SJCRH30 (cell line): Measurements from ENCODE around the gene DGKE. TPM values are rescaled to one million over a fixed set of nuclear protein-coding genes. Genes with fewer than 3 reads are reported as not detected.

Source experiments
- DNase-seq, 2 experiments: peaks; one replicate each; pipeline ENCODE4 v3.0.0-alpha.2; 2015 to 2020
- H3K27ac ChIP-seq: fragments of 250-450 bp; sonication (Bioruptor Pico); 2 replicates; pipeline ENCODE4 v1.5.1; 2020; ENCODE audit warnings: mild to moderate bottlenecking, moderate library complexity
- H3K27me3 ChIP-seq: fragments of 250-450 bp; sonication (Bioruptor Pico); 2 replicates; pipeline ENCODE4 v1.5.1; 2020; ENCODE audit warnings: mild to moderate bottlenecking, moderate library complexity
- H3K36me3 ChIP-seq: fragments of 250-450 bp; sonication (Bioruptor Pico); 2 replicates; pipeline ENCODE4 v1.5.1; 2020; ENCODE audit warnings: mild to moderate bottlenecking, moderate library complexity
- H3K4me1 ChIP-seq: fragments of 250-450 bp; sonication (Bioruptor Pico); 2 replicates; pipeline ENCODE4 v1.5.1; 2020; ENCODE audit warnings: mild to moderate bottlenecking, moderate library complexity
- H3K4me3 ChIP-seq: fragments of 250-450 bp; sonication (Bioruptor Pico); 2 replicates; pipeline ENCODE4 v1.5.1; 2020; ENCODE audit warnings: mild to moderate bottlenecking, moderate library complexity
- H3K9me3 ChIP-seq: fragments of 250-450 bp; sonication (Bioruptor Pico); replicated peaks from 2 replicates; pipeline ENCODE4 v1.5.1; 2020; ENCODE audit warnings: mild to moderate bottlenecking, moderate library complexity
- total RNA-seq: library from RNA; depleted of rRNA; stranded (reverse); fragments of >200 nt; shearing (Covaris generic); gene quantifications from 2 replicates; pipeline ENCODE4 v1.2.3, GENCODE V29; 2014

The DGKE gene
- total RNA-seq, 1 experiment from 2014 or later, result 12.2 TPM

GRCh38 chr17:56884483-56885311 lies 50.7 kb downstream of the DGKE start:
- Histone ChIP-seq H3K4me1 (no peaks in the 10 kb centered on the region), H3K36me3 (no peaks in the 10 kb centered on the region), H3K27ac (no peak overlapping the region), H3K27me3 (no peaks in the 10 kb centered on the region), H3K9me3 (no peaks in the 10 kb centered on the region), H3K4me3 (no peak overlapping the region)
- no peak for DNase-seq

GRCh38 chr17:56885312-56885657 lies 51.3 kb downstream of the DGKE start:
- DNase-seq, result no peak
- no peak overlapping the region for H3K4me3 ChIP-seq
- no peaks in the 10 kb centered on the region for H3K27me3 ChIP-seq
- no peaks in the 10 kb centered on the region for H3K9me3 ChIP-seq
- H3K36me3 ChIP-seq, result no peaks in the 10 kb centered on the region
- H3K27ac ChIP-seq, result no peak overlapping the region
- H3K4me1 ChIP-seq, result no peaks in the 10 kb centered on the region

GRCh38 chr17:56886288-56886731 lies 52.4 kb downstream of the DGKE start:
- no peak for DNase-seq
- no peaks in the 10 kb centered on the region for H3K4me1 ChIP-seq
- H3K9me3 ChIP-seq, result no peaks in the 10 kb centered on the region
- no peaks in the 10 kb centered on the region for H3K36me3 ChIP-seq
- H3K27ac ChIP-seq, result no peak overlapping the region
- no peaks in the 10 kb centered on the region for H3K27me3 ChIP-seq
- no peak overlapping the region for H3K4me3 ChIP-seq

GRCh38 chr17:56887105-56887504 lies 53.2 kb downstream of the DGKE start:
- no peaks in the 10 kb centered on the region for H3K36me3 ChIP-seq
- no peak overlapping the region for H3K4me3 ChIP-seq
- no peaks in the 10 kb centered on the region for H3K4me1 ChIP-seq
- DNase-seq, result no peak
- H3K27me3 ChIP-seq, result no peaks in the 10 kb centered on the region
- H3K9me3 ChIP-seq, result no peaks in the 10 kb centered on the region
- no peak overlapping the region for H3K27ac ChIP-seq

GRCh38 chr17:56887552-56888467 lies 53.9 kb downstream of the DGKE start:
- H3K36me3 ChIP-seq, result no peaks in the 10 kb centered on the region
- DNase-seq, result no peak
- H3K27ac ChIP-seq, result no peak overlapping the region
- no peaks in the 10 kb centered on the region for H3K27me3 ChIP-seq
- no peaks in the 10 kb centered on the region for H3K9me3 ChIP-seq
- no peaks in the 10 kb centered on the region for H3K4me1 ChIP-seq
- H3K4me3 ChIP-seq, result no peak overlapping the region

- H3K9me3 ChIP-seq, result no peaks in the 10 kb centered on the region
- no peaks in the 10 kb centered on the region for H3K27me3 ChIP-seq
- no peaks in the 10 kb centered on the region for H3K4me1 ChIP-seq
- H3K36me3 ChIP-seq, result no peaks in the 10 kb centered on the region
- H3K4me3 ChIP-seq, result no peak overlapping the region
- no peak for DNase-seq
- H3K27ac ChIP-seq, result no peak overlapping the region
Measured at GRCh38 chr17:56890390-56890789, 56.4 kb downstream of the DGKE start.

GRCh38 chr17:56890906-56891674 lies 57.1 kb downstream of the DGKE start:
- H3K4me1 ChIP-seq, result no peaks in the 10 kb centered on the region
- H3K27me3 ChIP-seq, result no peaks in the 10 kb centered on the region
- no peaks in the 10 kb centered on the region for H3K36me3 ChIP-seq
- DNase-seq, result no peak
- H3K4me3 ChIP-seq, result no peak overlapping the region
- no peaks in the 10 kb centered on the region for H3K9me3 ChIP-seq
- no peak overlapping the region for H3K27ac ChIP-seq

GRCh38 chr17:56891751-56892150 lies 57.8 kb downstream of the DGKE start:
- Histone ChIP-seq H3K27me3 (no peaks in the 10 kb centered on the region), H3K27ac (no peak overlapping the region), H3K9me3 (no peaks in the 10 kb centered on the region), H3K4me1 (no peaks in the 10 kb centered on the region), H3K4me3 (no peak overlapping the region), H3K36me3 (no peaks in the 10 kb centered on the region)
- no peak for DNase-seq

GRCh38 chr17:56892333-56892732 lies 58.4 kb downstream of the DGKE start:
- no peaks in the 10 kb centered on the region for H3K27me3 ChIP-seq
- H3K36me3 ChIP-seq, result no peaks in the 10 kb centered on the region
- H3K4me1 ChIP-seq, result no peaks in the 10 kb centered on the region
- H3K27ac ChIP-seq, result no peak overlapping the region
- no peak for DNase-seq
- no peaks in the 10 kb centered on the region for H3K9me3 ChIP-seq
- H3K4me3 ChIP-seq, result no peak overlapping the region

GRCh38 chr17:56893503-56893902 lies 59.6 kb downstream of the DGKE start:
- H3K9me3 ChIP-seq, result no peaks in the 10 kb centered on the region
- H3K4me1 ChIP-seq, result no peaks in the 10 kb centered on the region
- H3K27me3 ChIP-seq, result no peaks in the 10 kb centered on the region
- no peak for DNase-seq
- H3K36me3 ChIP-seq, result no peaks in the 10 kb centered on the region
- no peak overlapping the region for H3K4me3 ChIP-seq
- no peak overlapping the region for H3K27ac ChIP-seq

GRCh38 chr17:56894859-56895455 lies 61.0 kb downstream of the DGKE start:
- Histone ChIP-seq H3K27me3 (no peaks in the 10 kb centered on the region), H3K27ac (no peak overlapping the region), H3K4me1 (no peaks in the 10 kb centered on the region), H3K9me3 (no peaks in the 10 kb centered on the region), H3K36me3 (no peaks in the 10 kb centered on the region), H3K4me3 (no peak overlapping the region)
- DNase-seq, result no peak

GRCh38 chr17:56896217-56896967 lies 62.4 kb downstream of the DGKE start:
- no peak overlapping the region for H3K4me3 ChIP-seq
- no peak for DNase-seq
- H3K4me1 ChIP-seq, result no peaks in the 10 kb centered on the region
- H3K27me3 ChIP-seq, result no peaks in the 10 kb centered on the region
- no peak overlapping the region for H3K27ac ChIP-seq
- no peaks in the 10 kb centered on the region for H3K9me3 ChIP-seq
- no peaks in the 10 kb centered on the region for H3K36me3 ChIP-seq

GRCh38 chr17:56896968-56897359 lies 63.0 kb downstream of the DGKE start:
- Histone ChIP-seq H3K27me3 (no peaks in the 10 kb centered on the region), H3K27ac (no peak overlapping the region), H3K9me3 (no peaks in the 10 kb centered on the region), H3K36me3 (no peaks in the 10 kb centered on the region), H3K4me1 (no peaks in the 10 kb centered on the region; the same call in 1 of the 2 replicates), H3K4me3 (no peak overlapping the region)
- DNase-seq, result no peak
